NCI-H2029 treated with DMSO at 0.1 percent for 48 hours (cell line): ENCODE data around the gene NPR2.

ENCODE experiments used
- DNase-seq: peaks from one replicate; lab custom pipeline; 2025; lab: John Stamatoyannopoulos, UW

Gene NPR2

DNA sequence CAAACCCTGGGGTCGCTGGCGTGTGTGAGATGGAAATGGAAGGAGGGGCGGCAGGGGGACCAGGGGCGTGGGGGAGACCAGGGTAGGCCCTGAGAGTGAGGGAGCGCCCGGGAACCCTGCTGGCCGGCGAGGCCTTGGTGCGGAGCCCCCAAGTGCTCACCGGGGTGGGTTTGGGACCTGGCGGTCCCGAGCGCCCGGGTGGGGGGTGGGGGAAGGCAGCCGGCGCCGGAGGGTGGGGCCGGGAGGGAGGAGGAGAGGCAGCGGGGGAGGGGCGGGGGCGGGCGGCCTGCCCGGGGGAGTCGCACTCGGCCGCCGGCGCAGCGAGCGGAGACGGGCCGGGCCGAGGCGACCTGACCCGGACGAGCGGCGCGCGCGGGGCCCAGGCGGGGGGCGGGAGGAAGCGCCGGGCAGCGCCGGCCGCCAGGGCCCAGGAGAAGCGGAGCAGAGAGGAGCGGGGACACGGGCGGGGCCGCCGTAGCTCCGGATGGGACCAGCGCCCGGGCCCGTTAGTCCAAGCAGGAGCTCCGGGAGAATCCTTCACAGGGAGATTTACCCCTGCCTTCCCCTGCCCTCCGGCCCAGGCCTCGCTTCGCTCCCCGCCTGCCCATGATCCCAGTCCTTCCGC, at the start of gene NPR2:
NPR2 (plus strand) TSS at position 295 of the 625 bp plus-strand sequence. CDS start 818 bp downstream, outside the sequence.
- DNase-seq = no peak

DNA sequence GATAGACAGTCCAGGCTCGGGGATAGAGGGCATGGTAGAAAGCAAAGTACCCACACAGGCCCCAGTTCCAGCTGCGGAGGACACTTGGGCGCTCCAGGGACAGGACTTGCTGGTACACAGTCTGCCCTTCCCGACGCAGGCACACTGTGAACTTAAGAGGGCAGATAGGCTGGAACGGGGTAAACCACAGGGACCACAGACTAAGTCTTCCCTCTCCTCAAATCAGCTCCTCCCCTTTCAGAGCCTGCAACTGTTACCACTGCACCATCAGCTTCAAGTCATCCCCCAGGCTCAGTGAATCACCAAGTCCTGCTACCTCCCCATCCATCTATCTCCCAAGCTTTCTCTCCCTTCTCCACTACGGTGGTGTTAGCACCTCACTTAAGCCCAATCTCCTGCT, 49.7 kb upstream of the NPR2 start:
- no peak for DNase-seq

DNA sequence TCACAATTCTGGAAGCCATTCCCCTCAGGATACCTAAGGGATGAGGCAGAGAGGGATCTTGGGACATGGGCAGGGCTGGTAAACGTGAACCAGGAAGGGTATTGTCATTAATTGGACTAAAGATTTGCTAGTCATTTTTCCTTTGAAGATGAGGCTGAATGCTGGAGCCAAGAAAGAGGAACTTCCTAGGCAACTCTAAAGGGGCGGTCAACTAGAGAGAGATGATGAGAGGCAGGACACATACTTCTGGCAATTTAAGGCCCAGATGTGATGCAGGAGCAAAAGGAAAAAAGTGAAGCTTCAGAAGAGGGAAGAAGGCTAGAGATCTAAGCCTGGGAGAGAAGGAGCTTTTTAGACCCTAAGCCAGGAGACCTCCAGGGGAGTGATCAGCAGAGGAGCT, 47.9 kb upstream of the NPR2 start:
- DNase-seq = no peak

DNA sequence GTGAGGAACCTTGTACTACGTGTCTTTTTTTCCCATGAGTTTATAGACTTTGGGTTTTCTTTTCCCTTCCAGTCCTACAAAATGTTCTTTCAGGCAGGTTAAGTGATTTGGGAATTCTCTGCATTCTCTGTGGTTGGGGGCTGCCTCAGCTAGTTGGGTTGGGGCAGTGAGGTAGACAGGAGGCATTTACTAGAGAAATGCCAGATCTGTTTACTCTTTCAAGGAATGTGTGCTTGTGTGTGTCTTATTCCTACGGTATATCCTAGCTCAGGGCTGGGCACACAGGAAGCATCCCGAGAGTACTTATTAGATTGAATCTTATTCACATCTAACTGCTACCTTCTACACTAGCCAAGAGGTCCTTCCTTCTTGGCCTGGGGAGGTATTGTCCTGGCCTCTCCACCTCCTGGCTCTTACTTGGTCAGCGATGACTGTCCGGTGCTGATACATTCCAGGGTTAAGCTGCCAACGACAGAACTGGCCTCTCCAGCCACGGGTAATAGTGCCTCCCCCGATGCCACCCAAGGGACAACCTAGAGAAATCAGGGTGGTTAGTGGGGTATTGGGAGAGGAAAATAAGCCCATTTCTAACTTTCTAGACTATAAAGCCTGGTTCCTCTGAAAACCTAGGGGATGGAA, 47.4 kb upstream of the NPR2 start:
- no peak for DNase-seq

DNA sequence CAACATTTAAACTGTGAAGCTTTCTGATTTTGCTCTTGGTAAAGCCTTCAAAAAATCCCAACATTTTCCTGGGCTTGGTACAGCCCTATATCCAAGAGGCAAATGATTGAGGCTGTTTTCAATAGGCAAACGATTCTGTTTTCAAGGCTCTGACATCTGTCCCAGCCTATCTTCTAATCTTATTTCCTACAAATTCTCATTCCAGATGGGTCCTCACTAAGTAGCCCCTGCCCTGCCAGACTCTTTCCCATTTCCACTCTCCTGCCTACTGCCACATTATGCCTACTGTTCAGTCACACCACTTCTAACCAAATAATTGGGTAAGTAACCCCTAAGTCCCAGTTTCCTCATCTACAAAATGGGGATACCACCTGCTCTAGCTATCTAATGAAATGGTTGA, 45.8 kb upstream of the NPR2 start:
- no peak for DNase-seq

DNA sequence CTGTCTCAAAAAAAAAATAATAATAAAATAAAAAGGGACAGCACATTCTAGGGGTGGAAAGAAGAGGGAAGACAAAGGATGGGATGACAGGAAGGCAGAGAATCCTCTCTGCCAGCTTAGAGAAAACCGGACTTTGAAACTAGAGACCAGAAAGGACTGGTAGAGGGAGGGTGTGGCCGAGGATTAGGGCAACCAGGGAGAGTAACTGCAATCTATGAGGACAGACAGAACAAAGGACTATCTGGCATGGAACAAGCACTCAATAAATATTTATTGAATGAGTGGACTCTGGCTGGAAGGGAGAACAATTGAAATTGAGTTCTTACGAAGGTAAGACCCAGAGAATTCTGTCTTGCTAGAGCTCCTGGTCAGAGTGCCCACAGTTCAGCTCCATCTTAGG, 44.8 kb upstream of the NPR2 start:
- no peak for DNase-seq

DNA sequence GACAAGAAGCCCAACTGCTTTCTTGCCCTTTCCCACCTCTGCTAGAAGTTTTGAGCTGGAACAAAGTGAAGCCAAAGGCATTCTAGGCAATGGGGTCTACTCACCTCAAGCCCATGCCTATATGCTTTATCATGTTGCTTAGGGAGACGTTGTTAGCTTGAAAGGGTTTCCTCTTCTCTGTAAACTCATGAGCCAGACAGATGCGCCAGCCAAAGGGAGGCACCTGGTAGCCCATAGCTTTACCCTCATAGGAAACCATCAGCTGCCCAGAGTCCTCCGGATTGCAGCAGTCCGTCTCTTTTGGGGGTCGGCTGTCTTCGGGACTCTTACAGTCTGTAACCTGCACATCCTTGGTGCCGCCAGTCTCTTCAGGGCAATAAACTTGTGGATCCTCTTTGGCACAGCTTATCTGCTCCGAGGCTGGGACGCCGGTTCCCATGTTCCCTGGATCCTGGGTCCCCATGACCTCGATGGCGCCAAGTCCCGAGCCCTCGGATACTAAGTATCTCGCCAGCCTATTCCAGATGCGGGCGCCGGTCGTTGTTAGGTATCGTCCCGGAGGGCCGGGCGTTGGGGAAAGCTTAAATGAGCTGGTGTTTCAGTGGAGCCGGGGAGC, 43.0 kb upstream of the NPR2 start:
- no peak for DNase-seq

DNA sequence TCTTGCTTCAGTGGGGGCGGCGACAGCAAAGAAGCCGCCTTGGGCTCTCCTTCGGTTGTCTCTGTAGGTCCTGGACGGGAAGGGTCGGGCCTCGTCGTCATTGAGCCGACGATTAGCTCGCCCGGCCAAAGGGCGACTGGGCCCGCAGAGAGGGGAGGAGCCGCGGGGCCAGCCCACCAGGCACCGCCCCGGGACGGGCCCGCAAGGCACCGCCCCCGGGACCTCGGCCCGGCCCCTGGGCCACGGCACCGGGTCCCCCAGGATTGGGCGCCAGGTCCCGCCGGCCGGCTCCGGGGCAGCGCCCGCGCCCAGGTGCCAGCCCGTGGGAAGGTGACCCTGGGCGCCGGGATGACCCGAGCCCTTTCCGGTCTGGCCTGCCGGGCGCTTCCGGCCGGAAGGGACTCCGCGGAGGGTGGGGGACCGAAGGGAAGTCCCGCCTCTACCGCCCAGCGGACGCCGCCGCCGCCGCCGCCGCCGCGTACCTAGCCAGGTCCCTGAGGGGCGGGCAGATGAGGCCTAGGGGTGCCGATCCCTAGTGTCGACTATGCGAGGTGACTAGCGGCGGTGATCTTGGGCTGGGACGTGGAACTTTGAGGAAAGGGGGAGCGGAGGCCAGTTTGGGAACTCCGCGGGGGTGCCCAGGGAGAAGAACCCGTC, 42.4 kb upstream of the NPR2 start, which contains the start of the genes GBA2 and RGP1:
GBA2 (minus strand) TSS at position 371 of the 657 bp plus-strand sequence. CDS start 524 bp downstream, outside the sequence.
RGP1 (plus strand) TSS at position 430 of the 657 bp plus-strand sequence. CDS start 469 bp downstream, outside the sequence.
- peak; percentile 16 for DNase-seq

DNA sequence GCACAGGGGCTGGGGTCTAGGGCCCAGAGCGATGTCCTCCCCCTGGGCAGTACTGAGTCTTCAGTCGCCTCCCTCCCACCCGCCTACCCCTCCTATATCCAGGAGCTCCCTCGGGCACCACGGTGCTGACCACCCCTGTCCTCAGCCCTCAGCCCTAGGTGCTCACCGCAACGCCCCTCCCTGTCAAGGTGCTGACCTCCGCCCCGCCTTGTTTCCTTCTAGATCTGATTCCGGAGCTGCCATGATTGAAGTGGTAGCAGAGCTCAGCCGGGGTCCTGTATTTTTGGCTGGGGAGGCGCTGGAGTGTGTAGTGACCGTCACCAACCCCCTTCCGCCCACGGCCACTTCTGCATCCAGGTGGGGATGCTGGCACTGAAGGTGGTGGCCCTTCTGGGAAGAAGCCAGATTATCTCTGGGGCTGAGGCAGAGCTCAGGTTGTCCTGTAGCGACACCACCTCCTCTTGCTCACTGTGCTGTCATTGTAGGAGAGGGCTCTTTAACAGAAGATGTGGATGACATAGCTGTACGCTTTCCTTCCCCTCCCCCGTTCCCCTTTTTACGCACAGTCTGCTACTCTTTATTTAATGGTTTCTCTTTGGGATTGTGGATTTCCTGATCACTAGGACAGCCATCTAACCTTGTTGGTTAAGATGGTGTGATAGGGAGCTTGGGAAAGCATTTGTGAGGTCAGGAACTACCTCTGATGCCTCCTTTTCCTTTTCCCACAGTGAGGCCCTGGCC, 41.7 kb upstream of the NPR2 start:
- no peak for DNase-seq

DNA sequence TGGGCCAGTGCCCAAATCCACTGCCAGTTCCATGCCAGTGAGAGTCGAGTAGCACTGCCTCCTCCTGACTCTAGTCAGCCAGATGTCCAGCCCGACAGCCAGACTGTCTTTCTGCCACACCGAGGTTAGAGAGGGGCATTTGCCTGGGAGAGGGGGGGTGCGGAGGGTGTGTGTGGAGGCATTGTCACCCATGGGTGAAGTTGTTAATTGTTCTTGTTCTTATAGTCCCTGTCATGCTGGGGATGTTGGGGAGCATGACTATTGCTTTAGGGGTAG, 41.2 kb upstream of the NPR2 start:
- DNase-seq = no peak

DNA sequence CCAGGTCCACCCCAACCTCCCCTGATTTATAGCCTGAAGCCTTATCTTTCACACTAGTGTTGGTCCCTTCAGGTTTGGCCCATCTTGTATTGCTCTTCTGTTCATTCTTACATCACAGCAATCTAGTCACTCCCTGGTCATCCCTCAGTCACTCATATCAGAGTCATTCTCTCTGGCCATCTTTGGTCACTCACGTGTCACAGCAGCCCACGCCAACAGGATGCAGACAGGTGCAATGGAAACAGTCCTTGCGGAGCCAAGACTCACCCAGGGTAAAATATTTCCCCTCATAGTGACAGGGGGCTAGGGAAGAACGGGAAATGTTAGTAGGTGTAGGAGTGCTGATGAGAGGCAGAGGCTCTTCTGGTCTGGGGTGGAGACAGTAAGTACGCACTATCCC, 37.9 kb upstream of the NPR2 start:
- no peak for DNase-seq

DNA sequence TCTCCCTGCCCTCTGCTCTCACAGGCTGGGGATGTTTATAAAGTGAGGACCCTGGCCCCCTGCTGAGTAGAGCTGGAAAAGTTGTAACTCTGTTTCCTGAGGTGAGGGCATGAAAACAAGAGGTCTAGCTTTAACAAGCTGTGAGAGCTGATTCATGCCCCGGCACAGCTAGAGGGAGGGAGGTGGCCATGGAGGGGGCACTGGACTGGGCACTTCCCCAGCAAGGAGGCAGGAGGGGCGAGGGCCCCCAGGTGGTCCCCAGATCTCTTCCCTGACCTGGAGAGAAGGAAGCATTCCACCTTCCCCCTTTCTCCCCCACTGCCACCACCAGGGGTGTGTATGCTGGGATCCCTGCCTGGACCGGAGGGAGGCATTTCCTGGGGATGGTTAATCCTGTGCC, 37.1 kb upstream of the NPR2 start, which contains the start of gene MSMP:
MSMP (minus strand) TSS at position 13 of the 400 bp plus-strand sequence. CDS start 147 bp downstream, outside the sequence.
- no peak for DNase-seq

DNA sequence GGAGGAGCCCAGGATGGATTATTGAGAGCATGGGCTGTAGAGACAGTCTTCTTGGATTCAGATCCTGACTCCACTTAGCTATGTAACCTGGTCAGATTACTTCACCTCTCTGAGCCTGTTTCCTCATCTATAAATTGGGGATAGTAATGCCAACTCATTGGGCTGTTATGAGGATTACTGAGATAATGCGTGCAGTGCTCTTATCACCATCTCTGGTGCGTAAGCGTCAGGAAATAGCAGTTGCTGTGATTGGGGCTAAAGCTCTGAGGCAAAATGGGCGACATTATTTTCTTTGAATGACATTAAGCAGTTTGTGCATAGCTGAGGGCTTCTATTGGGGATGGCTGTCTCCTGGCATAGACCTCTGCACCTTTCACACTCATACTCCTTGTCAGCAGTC, 36.3 kb upstream of the NPR2 start:
- no peak for DNase-seq

DNA sequence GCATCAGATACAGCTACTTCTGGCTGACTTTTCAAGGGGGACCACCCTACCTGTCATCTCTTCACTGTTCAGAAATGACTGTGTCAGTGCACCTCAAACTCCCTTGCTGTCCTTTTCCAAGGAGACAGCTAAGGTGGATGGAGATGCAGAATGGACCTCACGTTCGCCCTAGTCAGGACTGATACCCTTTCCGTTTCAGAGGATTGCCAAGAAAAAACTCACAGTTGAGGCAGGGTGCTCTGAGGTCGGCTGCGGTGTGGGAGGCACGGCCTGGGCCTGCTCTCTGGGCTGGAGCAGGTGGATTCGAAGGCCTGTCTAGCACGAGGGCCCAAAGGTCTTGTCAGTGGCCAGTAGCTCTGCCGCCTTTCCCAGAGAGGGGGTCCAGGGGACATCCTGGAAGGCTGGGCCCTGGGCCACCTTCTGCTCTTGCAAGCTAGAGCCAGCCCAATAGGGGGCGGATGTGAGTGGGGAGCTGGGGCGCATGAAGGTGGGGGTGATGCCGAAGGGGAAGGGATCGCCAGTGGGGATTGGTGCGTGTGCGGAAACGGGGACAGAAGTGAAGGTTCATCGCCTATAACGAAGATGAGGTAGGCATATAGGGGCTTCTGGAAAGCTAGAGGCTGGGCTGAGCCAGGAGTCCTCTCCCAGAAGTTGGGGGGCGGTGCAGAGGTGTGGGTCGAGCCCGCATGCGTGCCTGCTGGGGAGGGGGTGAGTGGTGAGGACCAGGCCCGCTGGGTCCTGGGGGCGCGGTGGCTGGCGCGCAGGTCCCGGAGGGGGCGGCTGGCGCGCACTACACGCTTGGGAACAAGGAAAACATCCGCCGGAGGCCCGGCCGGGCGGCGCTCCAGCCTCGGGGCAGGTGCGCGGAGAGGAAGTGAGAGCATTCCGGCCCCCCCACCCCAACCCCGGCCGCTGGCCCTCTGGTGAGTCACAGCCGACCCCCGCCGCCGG, 34.8 kb upstream of the NPR2 start:
- DNase-seq = peak; percentile 54

DNA sequence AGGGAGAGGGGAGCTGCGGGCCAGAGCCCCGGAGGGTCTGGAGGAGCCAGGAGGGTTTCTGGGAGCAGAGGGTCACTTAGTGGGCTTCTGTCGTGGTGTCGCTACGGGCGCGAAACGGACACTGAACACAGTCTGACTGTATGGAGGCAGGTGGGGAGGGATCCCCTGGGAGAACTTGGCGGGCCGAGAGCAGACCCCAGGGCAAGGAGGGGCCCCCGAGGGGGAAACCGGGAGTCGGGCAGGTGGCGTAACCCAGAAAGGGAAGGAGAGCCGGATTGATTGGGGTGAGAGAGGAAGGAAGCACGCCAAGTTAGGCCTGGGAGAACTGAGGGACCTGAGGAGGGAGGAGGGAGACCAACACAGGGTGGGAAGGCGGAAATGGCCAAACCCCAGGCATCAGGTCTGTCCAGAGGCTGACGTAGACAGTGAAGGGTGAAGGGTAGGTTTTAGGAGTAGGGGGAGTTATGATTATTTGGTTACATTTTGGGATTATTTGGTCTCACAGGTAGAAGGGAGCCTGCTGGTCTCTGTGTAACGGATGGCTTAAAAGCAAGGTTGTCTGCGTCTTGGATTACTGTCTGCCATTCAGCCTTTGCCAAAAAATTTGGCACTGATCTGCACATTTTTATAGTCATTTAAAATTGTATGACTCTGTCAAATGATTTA, 34.0 kb upstream of the NPR2 start:
- DNase-seq = peak; percentile 57

DNA sequence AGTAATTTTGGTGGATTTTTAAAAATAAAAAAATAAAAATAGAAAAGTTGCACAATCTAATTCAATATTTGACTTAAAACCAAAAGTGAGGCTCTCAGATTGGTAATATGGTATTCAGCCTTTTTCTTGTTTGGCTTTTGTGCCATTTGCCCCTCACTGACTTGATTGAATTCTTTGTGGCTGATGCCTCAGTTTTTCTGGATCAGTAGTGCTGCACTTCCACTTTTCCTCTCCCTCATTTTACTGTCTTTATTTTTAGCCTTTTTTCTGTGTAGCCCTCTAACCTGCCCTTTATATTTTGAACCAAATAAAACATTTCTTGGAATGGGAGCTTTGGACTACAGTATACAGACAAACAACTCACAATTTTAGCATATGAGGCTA, 33.5 kb upstream of the NPR2 start:
- no peak for DNase-seq

DNA sequence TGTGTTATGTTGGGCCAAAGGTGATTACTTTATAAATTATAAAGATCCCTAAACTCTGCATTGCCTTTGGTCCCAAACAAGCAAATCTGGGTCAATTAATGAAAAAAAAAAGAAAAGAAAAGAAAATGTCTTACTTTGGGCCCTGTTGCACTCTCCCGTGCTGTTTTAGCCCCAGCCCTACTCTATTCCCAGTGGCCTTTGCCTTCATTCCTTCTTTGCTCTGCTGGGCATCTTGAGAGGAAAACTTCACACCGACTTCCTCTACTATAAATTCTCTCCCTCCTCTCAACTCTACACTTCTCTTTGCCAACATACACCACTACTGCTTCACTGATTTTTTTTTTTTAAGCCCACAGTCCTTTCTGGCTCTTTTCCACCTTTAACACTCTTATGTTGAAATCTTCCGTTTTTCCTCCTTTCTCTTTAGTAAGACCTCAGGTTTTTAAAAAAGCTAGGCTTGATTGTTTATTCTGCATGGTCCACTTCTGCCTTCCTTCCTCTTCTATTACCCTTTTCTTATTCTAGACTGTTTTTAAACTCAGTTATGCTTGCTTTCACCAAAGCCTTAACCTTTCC, 32.8 kb upstream of the NPR2 start:
- DNase-seq = no peak

DNA sequence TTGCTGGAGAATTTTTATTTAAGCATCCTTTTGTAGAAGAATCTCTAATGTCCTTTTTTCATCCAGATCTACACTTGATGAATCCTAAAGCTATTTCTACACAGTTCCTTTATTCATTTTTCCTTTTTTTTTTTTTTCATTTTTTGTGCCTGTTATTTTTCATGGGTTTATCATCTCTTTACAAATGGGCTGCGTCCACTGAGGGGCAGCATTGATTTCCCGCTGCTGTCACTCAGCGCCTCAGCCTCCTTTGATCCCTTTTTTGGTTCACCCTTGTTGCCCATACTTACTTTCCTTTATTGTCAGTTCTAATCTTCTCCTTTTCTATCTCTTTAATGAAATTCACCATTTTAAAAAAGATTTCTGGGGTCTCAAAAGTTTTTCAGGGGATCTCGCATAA, 31.6 kb upstream of the NPR2 start:
- no peak for DNase-seq

DNA sequence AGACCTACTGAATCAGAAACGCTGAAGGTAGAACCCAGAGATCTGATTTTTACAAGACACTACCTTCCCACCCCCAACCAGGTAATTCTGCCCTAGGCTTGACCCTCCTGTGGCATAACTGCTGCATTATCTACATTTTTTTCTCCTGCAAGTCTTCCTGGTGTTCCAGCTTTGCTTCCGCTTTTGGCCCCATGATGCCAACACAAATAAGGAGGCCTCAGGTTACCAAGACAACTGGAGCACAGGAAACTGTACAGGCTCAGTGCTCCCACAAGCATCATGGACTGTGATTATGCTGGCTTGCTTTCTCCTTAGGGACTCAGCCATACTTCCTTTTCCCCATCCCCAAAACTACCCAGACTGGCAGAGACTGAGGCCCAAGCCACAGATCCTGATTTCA, 30.7 kb upstream of the NPR2 start:
- DNase-seq = peak; percentile 45

DNA sequence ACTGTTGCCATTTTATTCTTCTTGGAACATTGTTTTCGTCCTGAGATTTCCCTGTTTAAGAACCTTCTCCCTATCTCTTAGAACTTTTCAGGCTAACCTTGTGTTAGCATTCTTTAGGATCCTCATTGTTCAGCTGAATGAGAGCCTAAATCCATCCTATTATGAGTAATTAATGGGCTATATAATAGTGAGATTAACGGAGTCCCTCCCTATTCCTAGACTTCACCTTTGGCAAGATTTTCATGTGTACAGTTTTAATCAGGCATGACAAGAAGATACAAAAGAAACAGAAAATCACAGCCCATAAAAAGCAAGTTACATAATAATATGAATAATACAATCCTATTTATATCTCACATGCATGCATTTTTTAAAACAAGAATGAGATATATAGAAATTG, 28.2 kb upstream of the NPR2 start:
- DNase-seq = no peak
